ENCODE data around the gene MAST4.

- TF ChIP-seq CTCF (IDR thresholded peaks at IDR 0.05) (no peak), POLR2A (IDR thresholded peaks at IDR 0.05) (no peak)
Measured at GRCh38 chr5:66603881-66604280, 7.7 kb downstream of the MAST4 start.

All from uterus (tissue), 2 donors.